SK-N-MC (cell line): ENCODE data around the gene CCDC40.

Source experiments
- EZH2 ChIP-seq: fragments of 200-600 bp; sonication (generic); IDR thresholded peaks from one replicate; pipeline ENCODE4 v1.6.1; 2017; ENCODE audit warnings: antibody characterized with exemption
- FOXP2 ChIP-seq: optimal IDR thresholded peaks from 2 replicates; pipeline ENCODE3; 2011; ENCODE audit warnings: mild to moderate bottlenecking, moderate library complexity; ENCODE audit not compliant: insufficient read depth; ENCODE audit errors: extremely low read length, control extremely low read depth
- POLR2AphosphoS5 ChIP-seq: IDR thresholded peaks from 2 replicates; pipeline ENCODE4 v1.6.1; 2012; ENCODE audit warnings: mild to moderate bottlenecking, low read depth, low read length, borderline replicate concordance

DNA sequence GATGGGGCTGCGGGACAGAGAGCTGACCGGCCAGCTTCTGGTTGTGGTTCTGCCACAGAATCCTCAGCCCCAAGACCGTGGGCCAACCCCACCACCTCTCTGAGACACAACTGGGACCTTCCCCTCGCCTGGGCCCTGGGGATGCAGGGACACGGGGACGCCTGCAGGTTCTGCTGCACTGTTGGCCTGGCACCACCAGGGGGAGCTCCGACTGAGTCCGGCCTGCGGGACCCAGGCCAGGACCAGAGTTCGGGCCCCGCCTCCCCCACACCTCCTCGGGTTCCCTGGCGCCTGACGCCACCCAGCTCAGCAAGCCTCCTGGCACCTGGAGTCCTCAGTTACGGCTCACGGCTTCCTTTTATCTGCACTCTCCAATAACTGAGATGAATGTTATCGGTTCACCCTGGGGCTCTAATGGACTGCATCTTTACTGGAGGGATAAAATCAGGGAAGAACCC, 28.0 kb upstream of the CCDC40 start:
- TF ChIP-seq POLR2AphosphoS5 = no peak
- no peak for TF ChIP-seq EZH2
- no peak for TF ChIP-seq FOXP2
